Medulla oblongata (tissue), 1 donor: Measurements from ENCODE around the gene EIF4E3.

Experiments used
- DNase-seq: peaks from one replicate; pipeline ENCODE4 v3.0.0-alpha.2; 2015; ENCODE audit errors: extremely low spot score

EIF4E3 gene

DNA sequence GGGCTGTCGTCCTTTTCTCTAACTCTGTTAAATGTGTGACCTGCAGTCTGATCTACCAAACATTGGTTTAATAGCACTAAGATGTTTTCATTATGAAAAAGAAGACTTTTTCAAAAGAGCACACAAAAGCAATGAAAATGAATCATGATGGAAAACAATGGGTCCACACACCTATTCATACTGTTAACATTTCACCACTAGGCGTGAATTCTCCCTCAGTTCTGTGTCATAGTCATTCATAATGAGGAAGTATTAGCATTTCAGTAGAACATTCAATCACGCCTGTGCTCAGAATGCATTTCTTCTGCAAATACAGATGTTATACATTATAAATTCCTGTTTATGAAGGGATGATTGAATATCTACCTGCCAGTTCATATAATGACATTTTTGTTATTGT, 35.9 kb downstream of the EIF4E3 start:
- no peak for DNase-seq

DNA sequence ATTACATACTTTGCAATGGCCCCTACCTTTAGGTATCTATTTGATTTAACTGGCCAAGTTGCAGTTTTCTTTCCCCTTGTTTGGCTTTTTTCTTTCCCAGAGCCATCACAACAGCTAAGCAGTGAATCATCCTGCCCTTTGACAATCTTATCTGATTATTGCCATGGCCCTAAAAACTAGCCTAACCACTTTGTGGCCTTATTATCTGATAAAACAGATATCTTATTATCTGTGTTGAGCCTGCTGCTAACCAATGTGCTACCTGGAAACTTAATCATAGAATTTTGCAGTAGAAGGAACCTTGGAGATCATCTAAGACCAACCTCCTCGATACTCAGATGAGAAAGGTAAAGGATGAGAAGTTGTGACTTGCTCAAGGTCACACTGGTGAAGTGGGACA, 37.1 kb downstream of the EIF4E3 start:
- no peak for DNase-seq

DNA sequence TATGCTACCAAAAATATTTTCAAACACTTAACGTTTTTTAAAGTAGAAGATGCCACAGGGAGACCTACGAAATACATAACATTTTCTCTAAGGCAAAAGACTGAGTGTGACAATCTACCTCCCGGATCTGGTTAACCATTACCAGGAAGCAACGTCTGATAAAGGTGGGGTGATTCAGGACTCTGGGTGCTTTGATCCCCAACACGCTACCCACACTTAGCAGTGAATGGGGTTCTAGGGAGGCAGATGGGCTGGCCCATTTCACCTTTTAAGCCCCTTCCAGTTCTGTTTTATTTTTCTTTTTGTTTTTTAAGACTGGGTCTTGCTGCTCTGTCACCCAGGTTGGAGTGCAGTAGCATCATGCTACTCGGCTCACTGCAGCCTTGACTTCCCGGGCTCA, 39.5 kb downstream of the EIF4E3 start:
- no peak for DNase-seq

DNA sequence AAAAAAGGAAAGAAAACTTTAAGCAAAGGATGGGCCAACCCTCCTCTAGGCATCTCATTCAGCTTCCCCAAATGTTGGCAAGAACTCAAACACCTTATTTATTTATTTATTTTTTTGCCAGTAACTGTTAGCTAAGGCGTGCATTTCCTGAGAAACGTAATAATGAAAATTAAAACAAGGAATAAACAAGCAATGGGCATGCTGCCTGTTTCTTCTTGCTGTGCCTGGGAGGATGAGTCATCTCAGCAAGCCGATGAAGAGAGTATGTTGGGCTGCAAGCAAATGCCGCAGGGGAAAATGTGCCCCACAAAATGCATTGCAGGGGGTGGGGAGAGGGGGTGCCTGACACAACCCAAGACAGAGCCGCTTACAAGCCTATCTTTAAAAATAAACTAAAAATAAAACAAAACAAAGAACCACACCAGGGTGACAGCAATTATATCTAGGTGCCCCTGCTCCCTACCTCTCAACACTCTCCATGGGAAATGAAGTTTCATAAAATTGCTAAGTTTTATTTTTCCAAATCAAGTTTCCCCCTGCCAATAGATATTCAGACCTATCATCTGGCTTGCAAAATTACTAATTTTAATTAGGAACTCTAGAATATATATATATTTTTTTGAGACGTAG, 40.3 kb downstream of the EIF4E3 start:
- peak; percentile 68 for DNase-seq

DNA sequence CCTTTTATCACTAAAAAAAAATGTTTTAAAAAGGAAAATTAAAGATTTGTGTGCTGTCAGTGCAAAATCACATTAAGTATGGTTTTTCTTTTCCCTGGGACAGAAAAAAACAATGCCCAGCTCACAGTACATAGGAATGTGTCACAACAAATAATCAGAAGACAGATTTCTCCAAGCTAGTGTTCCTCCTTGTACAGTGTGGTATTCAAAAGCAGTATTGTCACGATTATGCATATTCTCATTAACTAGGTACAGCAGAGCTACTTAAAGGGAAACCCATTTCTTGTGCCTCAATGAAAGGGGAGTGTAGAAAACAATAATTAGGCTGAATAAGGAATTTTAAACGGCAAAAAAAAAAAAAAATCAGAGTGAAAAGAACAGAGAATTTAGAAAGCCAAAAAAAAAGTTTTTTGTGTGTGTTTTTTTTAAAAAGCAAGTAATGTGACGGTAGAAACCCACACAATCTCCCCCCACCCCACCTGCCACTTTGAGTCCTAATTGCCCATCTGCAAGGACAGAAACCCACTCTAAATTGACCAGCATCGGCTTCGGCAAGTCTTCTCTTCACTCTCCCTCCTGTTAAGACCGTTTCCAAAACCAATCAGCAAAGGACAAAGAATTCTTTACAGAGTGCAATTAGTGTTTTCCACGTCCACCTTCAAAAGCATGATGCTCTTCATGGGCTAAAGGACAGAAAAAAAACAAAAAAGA, 41.0 kb downstream of the EIF4E3 start:
- no peak for DNase-seq

DNA sequence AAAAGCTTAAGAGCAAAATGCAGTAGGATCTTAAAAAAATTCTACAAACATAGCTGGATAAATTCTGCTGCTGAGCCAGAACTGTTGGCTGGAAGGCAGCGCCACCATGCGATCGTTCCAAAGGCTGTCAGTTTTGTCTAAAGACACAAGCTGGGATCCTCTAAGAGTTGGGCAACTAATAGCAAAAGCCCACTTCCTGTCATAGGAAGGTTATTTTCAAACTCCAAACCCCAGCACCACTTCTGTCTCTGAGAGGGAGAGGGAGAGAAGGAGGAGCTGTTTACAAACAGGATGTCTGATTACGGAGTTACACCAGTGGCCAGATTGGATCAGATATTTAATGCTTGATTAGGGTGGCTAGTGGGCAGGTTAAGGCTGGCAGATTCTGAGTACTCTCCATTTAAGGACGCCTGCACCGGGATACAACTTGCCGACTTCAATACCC, 44.0 kb downstream of the EIF4E3 start:
- DNase-seq = peak; percentile 88

DNA sequence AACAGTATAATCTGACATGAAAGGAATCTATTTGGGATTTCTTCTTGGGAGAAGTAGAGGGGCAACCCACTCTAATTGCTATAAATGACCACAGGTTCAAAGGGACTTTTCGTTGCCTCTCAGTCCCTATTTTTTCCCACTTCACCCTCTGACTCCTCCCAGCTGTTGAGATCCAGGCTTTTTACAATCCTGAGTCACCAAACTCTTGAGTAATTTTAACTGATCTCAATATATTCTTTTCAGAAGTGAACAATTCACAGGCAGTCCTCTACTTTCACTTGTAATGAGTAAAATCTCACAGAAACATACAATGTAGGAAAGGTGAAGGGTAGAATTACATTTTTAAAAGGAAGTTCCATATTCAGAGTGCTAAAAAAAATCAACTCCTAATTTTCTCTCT, 44.6 kb downstream of the EIF4E3 start:
- DNase-seq = no peak

DNA sequence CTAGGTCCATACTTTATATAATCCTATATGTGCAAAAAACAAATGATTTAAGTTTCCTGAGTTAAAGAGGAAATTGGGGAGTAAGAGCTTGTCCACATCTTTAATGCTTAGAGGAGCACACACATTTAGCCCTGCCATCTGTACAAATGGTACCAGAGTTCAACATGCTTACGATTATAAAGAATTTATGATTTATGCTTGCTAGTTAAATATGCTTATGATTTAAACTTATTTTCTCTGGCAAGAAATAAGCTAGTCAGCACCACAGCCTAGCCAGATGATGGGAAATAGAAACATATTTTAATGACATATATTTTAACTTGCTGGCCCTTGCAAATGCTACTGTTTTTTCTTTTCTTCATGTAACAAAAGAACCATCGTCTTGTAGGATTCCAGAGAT, 48.3 kb downstream of the EIF4E3 start:
- DNase-seq = no peak

DNA sequence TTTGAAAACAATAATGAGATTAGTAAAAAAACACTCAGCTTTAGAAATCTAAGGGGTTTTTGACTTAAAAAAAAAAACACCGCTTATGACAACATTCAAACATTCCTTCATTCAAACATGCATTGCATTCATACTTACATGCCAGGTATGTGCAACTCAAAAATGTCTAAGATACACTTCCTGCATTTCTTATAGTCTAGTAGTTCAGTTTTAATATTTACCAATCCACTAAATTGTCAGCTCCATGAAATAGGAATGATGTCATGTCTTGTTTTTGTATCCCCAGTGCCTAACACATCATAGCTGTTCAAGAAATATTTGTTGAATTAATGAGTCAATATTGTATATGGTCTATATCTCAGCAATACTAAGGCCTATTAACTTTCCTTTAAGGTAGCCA, 51.7 kb downstream of the EIF4E3 start:
- DNase-seq = no peak

DNA sequence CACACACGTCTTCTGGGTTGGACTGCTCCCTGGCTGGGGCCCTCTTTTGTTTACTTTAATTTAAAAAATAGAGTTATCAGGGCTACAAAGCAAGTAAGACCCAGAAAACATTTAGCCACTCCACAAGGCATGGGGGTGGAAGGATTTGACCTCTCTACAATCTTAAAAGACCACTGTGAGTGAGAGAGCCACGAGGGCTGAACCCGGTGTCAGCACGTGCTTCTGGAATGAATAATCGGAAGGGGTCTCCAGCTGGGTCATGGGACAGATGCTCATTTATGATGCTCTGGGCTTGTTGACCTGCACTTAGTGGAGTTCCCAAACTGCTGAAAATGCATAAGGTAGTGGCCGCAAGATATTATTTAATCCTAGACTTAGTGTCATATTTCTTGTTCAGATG, 52.4 kb downstream of the EIF4E3 start:
- no peak for DNase-seq

DNA sequence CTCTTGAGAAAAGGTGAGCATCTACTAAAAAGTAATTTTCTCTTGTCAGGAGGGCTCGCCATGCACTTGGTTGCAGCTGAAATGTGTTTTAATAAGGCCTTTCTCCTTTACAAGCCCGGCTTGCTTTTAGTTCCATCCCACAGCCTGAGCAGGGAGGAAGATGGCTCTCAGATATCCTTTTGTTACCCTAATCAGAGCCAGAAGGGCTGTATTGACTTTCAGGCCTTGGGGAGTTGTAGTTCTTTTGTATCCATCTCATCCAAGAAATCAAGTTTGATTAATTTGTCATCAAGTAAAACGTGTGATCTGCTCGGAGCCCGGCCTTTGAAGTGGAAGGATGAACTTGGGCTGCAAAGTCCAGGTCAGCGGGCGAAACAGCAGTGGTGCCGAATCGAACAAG, 52.9 kb downstream of the EIF4E3 start:
- no peak for DNase-seq

DNA sequence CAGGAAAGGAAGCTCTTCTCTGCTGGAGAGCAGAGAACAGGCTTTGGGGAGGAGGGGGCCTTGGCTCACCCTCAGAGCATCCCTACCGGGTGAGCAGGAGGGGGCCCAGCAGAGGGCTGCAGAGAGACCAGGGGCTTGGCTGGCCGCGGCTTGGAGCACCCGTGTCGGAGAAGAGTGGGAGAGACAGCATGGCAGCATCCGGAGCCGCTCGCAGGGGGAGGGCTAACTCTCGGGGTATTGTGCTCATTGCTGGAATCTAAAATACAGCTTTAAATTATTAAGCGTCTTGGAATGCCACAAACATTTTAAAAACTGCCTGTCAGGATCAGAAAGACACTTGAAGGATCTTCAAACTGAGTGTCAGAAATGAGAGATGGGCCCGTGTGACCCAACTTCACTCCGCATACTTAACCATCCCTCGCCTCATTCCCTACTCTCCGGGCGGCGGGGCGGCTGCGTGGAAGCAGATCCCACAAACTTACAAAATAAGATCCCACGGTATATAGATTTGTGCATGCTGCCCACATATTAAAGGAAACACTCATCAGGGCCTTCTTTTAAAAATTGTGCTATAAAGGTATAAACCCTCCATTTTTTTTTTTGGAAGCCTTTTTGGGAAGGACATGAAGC, 53.9 kb downstream of the EIF4E3 start:
- no peak for DNase-seq

DNA sequence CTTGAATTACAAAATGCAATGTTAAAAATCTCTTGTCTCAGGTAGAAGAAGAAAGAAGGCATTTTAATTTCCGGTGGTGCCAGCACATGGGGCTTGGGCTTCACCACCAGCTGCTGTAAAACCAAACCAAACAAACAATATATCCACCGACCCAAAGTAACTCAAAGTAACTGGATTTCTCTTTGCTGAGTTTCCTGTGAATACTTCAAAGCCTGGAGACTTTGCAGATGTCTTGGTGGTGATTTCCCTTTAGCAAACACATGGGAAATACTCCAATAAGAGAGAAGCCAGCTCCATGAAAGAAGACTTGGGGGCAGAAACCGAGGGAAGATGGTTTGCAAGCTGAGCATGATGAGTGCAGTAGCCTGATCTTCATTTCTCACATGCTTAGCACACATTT, 62.6 kb downstream of the EIF4E3 start:
- DNase-seq = no peak

DNA sequence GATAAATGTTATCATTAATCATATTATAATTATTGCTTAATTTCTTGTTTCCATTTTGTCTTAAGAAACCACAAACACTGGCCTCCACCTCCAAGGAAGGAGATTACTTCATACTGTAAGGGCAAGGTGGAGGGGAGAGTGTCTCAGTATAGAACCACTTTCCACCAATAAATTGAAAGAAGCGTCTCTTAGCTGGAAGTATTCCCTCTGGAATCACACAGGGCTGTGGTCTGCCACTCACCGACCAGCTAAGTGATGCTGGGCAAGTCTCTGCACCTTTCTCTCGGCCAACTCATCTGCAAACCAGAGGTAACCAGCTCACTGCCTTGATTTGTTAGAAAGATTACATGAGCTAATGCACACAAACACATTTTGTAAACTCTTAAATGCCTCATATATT, 63.1 kb downstream of the EIF4E3 start:
- DNase-seq = no peak

DNA sequence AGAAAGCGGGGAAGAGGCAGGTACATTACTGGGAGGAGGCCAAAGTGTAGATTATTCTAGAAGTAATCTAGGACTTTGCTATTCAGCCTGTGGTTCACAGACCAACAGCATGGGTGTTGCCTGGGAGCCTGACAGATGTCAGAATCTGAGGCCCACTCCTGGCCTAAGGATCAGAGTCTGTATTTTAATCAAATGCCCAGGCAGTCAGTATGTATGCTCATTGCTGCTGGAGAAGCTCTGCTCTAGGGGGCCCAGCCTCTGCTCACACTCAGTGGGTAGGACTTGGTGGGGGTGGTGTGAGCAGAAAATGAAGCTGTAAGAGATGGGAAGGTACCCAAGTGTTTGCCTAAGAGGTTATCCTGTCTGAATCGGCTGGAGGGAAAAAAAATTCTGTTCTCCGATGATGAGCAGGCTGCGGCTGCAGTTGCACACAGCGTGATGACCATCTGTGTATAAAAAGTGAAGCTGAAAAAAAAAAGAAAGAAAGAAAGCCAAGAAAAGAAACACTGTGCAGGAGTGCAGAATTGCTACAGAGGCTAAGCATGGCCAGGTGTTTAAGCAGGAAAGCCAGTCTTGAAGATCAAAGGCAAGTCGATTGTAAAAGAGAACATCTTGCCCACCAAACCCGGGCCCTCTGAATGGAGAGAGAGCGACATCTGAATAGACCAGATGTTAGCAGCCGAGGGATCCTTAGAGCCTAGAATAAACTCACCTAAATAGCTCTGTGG, 65.2 kb downstream of the EIF4E3 start:
- DNase-seq = no peak

DNA sequence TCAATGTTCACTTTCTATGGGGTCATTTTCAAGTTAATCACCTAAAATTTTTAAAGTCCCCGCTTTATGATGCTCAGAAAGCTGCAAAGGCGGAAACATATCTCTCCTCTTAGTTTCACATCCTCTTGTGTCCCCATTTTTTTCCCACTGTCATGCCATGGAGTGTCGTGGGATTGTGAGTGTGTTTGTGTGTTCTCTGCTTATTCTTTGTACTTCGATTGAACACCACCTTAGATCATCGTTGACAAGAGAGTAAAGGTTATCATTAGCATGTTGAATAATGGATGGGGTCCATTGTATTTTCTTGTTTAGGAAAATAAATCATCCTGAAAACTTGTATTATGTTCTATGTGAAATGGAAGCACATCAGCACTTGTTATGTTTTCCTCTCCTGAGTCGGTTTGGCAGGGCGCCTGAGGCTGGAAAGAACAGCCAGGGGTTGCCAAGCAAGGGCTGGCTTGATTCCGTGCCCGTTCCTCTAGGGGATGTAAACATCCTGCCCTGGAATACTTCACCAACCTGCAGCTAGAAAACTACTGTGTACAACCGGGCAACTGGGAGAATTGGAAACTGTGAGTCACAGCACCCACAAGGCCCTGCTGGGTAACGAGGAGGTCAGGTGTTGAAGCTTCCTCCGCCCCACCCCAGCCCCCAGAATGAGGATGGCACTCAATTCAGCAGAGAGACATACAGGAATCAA, 67.2 kb downstream of the EIF4E3 start:
- peak; percentile 40 for DNase-seq

DNA sequence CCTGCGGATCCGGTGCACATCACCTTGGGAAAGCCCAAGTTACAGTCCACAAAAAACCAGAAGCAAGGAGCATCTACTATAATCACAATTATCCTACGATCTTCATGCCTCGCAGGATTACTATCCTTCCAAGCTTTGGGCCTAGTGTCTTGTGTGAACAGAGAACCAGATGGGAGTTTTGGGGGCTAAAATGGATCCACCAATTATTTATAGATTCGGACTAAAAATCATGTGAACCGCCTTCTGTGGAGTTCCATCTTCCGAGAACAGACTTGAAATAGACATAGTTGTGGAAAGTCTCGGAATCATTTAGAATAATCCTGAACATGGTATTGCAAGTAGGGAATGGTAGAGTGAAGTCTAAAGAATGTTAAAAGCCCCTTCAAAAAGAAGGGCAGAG, 70.1 kb downstream of the EIF4E3 start:
- DNase-seq = no peak

DNA sequence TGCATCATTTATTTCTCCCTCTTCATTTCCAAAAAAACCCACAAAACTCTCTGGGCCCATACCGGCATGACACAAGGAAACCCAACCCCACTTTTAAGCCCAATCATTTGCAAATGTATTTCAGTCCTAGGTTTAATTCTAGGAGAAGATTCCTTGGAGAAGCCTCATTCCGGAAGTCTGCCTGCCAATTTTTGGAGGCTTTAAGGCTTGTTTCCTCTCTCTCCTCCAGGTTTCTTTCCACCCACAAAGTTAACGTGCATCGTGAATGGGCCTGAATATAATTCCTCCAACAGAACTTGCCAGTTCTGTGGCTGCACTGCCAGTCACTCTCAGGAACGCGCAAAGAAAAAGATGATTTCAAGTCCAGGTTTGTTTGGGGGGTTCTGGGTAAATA, 71.8 kb downstream of the EIF4E3 start:
- DNase-seq = no peak

DNA sequence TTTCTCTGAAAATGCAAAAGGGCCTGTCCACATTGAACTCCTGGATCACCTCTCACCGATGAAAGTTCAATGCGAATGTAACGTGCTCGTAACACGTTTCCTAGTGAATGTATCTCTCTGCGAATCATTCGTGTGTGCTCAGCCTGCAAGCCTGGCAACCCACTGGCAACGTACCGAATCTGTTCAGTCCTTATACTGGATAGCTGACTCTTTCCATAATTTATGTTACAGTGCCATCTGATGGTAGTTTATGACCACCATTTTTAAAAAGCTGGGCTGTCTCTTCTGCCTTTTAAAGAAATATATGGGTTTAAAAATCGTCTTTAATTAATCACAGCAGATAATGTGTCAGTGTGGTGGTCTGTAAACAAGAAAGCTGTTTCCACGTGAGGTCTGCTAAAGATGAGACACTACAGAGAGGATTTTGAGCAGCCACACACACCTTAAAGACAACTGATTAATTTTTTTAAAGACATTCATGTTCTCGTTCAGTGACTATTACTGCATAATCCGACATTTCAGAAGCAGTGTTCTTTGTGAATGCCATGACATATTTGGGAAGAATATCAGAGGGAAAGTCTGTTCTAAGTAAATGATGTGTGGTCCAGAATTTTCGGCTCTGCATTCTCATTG, 72.3 kb downstream of the EIF4E3 start:
- peak; percentile 83 for DNase-seq

DNA sequence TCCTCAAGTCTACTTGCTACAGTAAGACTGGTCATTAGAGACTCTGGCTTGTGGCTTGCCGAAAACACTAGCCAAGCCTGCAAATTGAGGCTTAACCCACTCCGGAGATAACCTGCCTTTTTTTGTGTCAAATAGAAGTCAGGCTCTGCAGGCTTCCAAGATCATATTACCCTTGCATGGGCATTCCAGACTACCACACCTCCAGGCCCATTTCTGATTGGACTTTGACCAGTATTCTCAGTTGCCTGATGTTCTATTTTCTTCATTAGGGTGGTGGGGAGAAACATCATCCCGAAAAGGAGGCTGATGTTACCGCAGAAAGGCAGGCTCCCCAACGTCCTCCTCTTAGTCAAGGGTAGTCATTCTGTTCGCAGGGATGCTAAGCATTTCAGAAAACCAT, 73.6 kb downstream of the EIF4E3 start:
- DNase-seq = no peak

DNA sequence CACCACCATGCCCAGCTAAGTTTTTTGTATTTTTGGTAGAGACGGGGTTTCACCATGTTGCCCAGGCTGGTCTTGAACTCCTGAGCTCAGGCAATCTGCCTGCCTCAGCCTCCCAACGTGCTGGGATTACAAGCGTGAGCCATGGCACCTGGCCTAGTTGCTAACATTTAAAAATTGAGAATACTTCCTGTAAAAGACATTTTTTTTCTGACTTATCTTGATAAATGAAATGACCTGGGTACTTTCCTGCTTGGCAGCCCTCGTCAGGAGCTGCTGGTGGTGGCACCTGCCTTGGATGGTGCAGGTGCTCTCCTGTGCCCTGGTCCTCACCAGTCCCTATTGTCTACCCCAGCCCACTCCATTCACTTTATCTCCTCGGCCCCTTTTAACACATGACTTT, 74.8 kb downstream of the EIF4E3 start:
- no peak for DNase-seq

DNA sequence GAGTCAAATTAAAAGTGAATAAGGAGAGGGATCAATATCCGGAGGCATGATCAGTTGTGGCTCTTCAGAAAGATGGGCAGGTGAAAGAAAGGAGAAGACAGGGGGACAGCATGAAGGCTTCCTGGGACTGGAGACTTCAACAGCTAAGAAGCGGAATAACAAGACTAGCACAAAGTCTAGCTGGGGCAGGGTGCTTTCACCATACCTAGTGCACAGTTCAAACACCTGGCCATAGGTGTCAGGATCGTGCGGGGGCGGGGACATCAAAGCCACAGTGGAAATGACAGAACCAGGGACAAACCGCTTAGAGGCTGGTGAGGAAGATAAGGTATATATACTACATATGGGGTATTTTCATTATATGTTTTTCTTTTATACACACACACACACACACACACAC, 75.4 kb downstream of the EIF4E3 start:
- DNase-seq = no peak
